SK-N-SH (cell line): ENCODE measurements around the gene PDGFA. TPM values are rescaled to one million over a fixed set of nuclear protein-coding genes. Genes with fewer than 3 reads are reported as not detected.

Experiments
- CTCF ChIA-PET: fragments of 300-600, 350-600 bp; formaldehyde crosslinking; extraction: SDS; loops from one replicate; lab custom pipeline; 2021; lab: Yijun Ruan, JAX
- POLR2A ChIA-PET: fragments of 350-600 bp; sonication (Branson Sonifier 250); formaldehyde crosslinking; extraction: SDS; loops from one replicate; lab custom pipeline; 2020; ENCODE audit warnings: antibody characterized with exemption, inconsistent platforms; lab: Yijun Ruan, JAX
- DNase-seq: peaks from one replicate; pipeline ENCODE4 v3.0.0; 2012
- H2AFZ ChIP-seq: fragments of 200-600 bp; sonication (generic); 2 replicates; pipeline ENCODE4 v1.8.1; 2016; ENCODE audit warnings: antibody characterized with exemption, mild to moderate bottlenecking, low read depth
- H3F3A ChIP-seq: fragments of 200-600 bp; sonication (generic); replicated peaks from 2 replicates; pipeline ENCODE3; 2016; ENCODE audit warnings: antibody characterized with exemption, mild to moderate bottlenecking; ENCODE audit not compliant: insufficient read depth
- H3K27ac ChIP-seq, 2 experiments: fragments of 200-500 bp in 1 of 2; fragments of 200-600 bp in 1 of 2; sonication (Bioruptor generic) in 1 of 2; sonication (generic), shearing (Covaris generic) in 1 of 2; 2 replicates each; pipeline versions ENCODE4 v1.5.1 to v1.6.1; 2014 to 2016; ENCODE audit warnings: low read depth in 2 of 2, inconsistent platforms in 1 of 2, low read length in 1 of 2, mild to moderate bottlenecking in 1 of 2, mixed read lengths in 1 of 2
- H3K27me3 ChIP-seq: fragments of 200-600 bp; sonication (generic), shearing (Covaris generic); 2 replicates; pipeline ENCODE4 v1.6.1; 2016; ENCODE audit warnings: mixed run types; ENCODE audit not compliant: insufficient read depth
- H3K36me3 ChIP-seq, 2 experiments: fragments of 200-500 bp in 1 of 2; fragments of 200-600 bp in 1 of 2; sonication (Bioruptor generic) in 1 of 2; sonication (generic) in 1 of 2; replicated peaks in 1 of 2; 2 replicates each; pipeline versions ENCODE3 to v1.5.1; 2014 to 2016; ENCODE audit warnings: low read length in 1 of 2, mild to moderate bottlenecking in 1 of 2; ENCODE audit not compliant: insufficient read depth in 2 of 2, control insufficient read depth in 1 of 2
- H3K4me1 ChIP-seq, 2 experiments: fragments of 200-500 bp in 1 of 2; fragments of 200-600 bp in 1 of 2; sonication (Bioruptor generic) in 1 of 2; sonication (generic), shearing (Covaris generic) in 1 of 2; 2 replicates each; pipeline versions ENCODE4 v1.5.1 to v1.6.1; 2014 to 2016; ENCODE audit warnings: low read depth in 1 of 2, low read length in 1 of 2, mixed run types in 1 of 2; ENCODE audit not compliant: insufficient read depth in 2 of 2, control insufficient read depth in 1 of 2
- H3K4me2 ChIP-seq: fragments of 200-600 bp; sonication (generic), shearing (Covaris generic); 2 replicates; pipeline ENCODE4 v1.6.1; 2017; ENCODE audit warnings: mixed run types
- H3K4me3 ChIP-seq, 2 experiments: fragments of 200-500 bp in 1 of 2; fragments of 200-600 bp in 1 of 2; sonication (Bioruptor generic) in 1 of 2; sonication (generic), shearing (Covaris generic) in 1 of 2; 2 replicates each; pipeline versions ENCODE4 v1.5.1 to v1.8.1; 2014 to 2016; ENCODE audit warnings: low read depth in 2 of 2, inconsistent platforms in 1 of 2, low read length in 1 of 2, mild to moderate bottlenecking in 1 of 2, mixed read lengths in 1 of 2, moderate library complexity in 1 of 2
- H3K79me2 ChIP-seq: fragments of 200-600 bp; sonication (generic); 2 replicates; pipeline ENCODE4 v1.8.1; 2017; ENCODE audit warnings: mild to moderate bottlenecking; ENCODE audit not compliant: insufficient read depth
- H3K9ac ChIP-seq: fragments of 200-600 bp; sonication (generic); 2 replicates; pipeline ENCODE4 v1.6.1; 2017; ENCODE audit warnings: mixed run types
- H3K9me2 ChIP-seq: fragments of 200-600 bp; sonication (generic); 2 replicates; pipeline ENCODE4 v1.6.1; 2017; ENCODE audit warnings: mixed run types
- H3K9me3 ChIP-seq: fragments of 200-600 bp; sonication (generic); 2 replicates; pipeline ENCODE4 v1.6.1; 2017; ENCODE audit warnings: mixed run types, mild to moderate bottlenecking, moderate library complexity
- H4K20me1 ChIP-seq: fragments of 200-600 bp; sonication (generic); 2 replicates; pipeline ENCODE4 v1.6.1; 2017; ENCODE audit warnings: mild to moderate bottlenecking, mixed run types; ENCODE audit not compliant: insufficient read depth
- CHD2 ChIP-seq: fragments of 150-350 bp; IDR thresholded peaks from 2 replicates; pipeline ENCODE4 v1.6.1; 2018; ENCODE audit warnings: low read length; ENCODE audit not compliant: partially characterized antibody
- ELF1 ChIP-seq: IDR thresholded peaks from 2 replicates; pipeline ENCODE4 v1.4.0; 2012
- EP300 ChIP-seq, 2 experiments: IDR thresholded peaks; 2 replicates each; pipeline versions ENCODE4 v1.4.0 to v1.6.1; 2012; ENCODE audit warnings: borderline replicate concordance in 1 of 2, low read depth in 1 of 2, low read length in 1 of 2
- GATA2 ChIP-seq: sonication (generic); formaldehyde crosslinking; IDR thresholded peaks from 2 replicates; pipeline ENCODE4 v1.5.0; 2020; ENCODE audit warnings: mild to moderate bottlenecking, missing genetic modification reagents
- IRF3 ChIP-seq: fragments of 150-350 bp; IDR thresholded peaks from 2 replicates; pipeline ENCODE4 v1.6.1; 2016; ENCODE audit warnings: mild to moderate bottlenecking, low read depth, low read length
- MXI1 ChIP-seq: IDR thresholded peaks from 2 replicates; pipeline ENCODE4 v1.6.1; 2012; ENCODE audit warnings: mild to moderate bottlenecking, low read depth, low read length, improper control_type of control experiment
- NFIC ChIP-seq: IDR thresholded peaks from 2 replicates; pipeline ENCODE4 v1.4.0; 2012; ENCODE audit warnings: borderline replicate concordance
- NRF1 ChIP-seq: IDR thresholded peaks from 2 replicates; pipeline ENCODE4 v1.6.1; 2012; ENCODE audit warnings: low read depth, mild to moderate bottlenecking, low read length
- POLR2AphosphoS5 ChIP-seq: IDR thresholded peaks from 2 replicates; pipeline ENCODE4 v1.6.1; 2012; ENCODE audit warnings: low read depth, low read length
- RAD21 ChIP-seq: IDR thresholded peaks from 2 replicates; pipeline ENCODE4 v1.6.1; 2012; ENCODE audit warnings: mild to moderate bottlenecking, low read length
- RFX5 ChIP-seq: IDR thresholded peaks from 2 replicates; pipeline ENCODE4 v1.6.1; 2012; ENCODE audit warnings: mild to moderate bottlenecking, improper control_type of control experiment, low read length
- TCF12 ChIP-seq: IDR thresholded peaks from 2 replicates; pipeline ENCODE4 v1.4.0; 2012
- USF2 ChIP-seq: fragments of 150-350 bp; IDR thresholded peaks from 2 replicates; pipeline ENCODE4 v1.6.1; 2017; ENCODE audit warnings: antibody characterized with exemption, low read length, low read depth, borderline replicate concordance
- YY1 ChIP-seq: IDR thresholded peaks from 2 replicates; pipeline ENCODE4 v1.4.0; 2012; ENCODE audit warnings: low read depth, mild to moderate bottlenecking
- WGBS: methylation state at CpG from one replicate; pipeline ENCODE4 v1.1.6; 2017; ENCODE audit warnings: low lambda C conversion rate; 5-methylcytosine and 5-hydroxymethylcytosine counted together
- polyA plus RNA-seq, 3 experiments: library from polyadenylated mRNA; depleted of rRNA; stranded (reverse); fragments of >200 nt; gene quantifications; 2 replicates each; pipeline ENCODE4 v1.2.3, GENCODE V29; 2012
- TF ChIP-seq, protein P1 (sequence below): fragments of 200-600 bp; sonication (generic); IDR thresholded peaks from 2 replicates; pipeline ENCODE4 v1.6.1; 2017; ENCODE audit warnings: antibody characterized with exemption, mild to moderate bottlenecking, moderate library complexity
- TF ChIP-seq, protein P2 (sequence below): IDR thresholded peaks from 2 replicates; pipeline ENCODE4 v1.4.0; 2012; ENCODE audit warnings: low read depth
- TF ChIP-seq, protein P3 (sequence below): IDR thresholded peaks from 2 replicates; pipeline ENCODE4 v1.6.1; 2012; ENCODE audit warnings: mild to moderate bottlenecking, low read depth, low read length, moderate library complexity

The PDGFA gene
- polyA plus RNA-seq, 1 of the 3 experiments (the other 2 are of a cell fraction), result 18.9 TPM

DNA sequence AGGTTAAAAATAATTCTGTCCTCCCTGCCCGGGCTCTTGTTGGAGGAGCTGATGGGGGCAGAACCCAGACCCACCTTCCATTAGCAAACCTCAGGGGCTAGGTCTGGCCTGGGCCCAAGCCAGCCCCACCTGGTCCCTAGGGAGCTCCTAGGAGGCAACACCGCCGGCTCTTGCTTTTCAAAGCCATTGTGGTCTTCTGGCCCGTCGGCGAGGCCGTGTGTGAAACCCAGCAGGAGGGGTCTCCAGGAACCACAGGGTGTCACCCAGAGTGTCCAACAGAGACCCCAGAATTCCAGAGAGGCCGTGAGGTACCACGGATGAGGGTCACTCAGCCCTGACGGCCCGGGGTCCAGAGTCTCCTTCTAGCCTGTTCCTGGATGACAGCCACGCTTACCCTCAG is 16.6 kb upstream of the PDGFA start (continued):
- TF ChIP-seq, protein P1, sequence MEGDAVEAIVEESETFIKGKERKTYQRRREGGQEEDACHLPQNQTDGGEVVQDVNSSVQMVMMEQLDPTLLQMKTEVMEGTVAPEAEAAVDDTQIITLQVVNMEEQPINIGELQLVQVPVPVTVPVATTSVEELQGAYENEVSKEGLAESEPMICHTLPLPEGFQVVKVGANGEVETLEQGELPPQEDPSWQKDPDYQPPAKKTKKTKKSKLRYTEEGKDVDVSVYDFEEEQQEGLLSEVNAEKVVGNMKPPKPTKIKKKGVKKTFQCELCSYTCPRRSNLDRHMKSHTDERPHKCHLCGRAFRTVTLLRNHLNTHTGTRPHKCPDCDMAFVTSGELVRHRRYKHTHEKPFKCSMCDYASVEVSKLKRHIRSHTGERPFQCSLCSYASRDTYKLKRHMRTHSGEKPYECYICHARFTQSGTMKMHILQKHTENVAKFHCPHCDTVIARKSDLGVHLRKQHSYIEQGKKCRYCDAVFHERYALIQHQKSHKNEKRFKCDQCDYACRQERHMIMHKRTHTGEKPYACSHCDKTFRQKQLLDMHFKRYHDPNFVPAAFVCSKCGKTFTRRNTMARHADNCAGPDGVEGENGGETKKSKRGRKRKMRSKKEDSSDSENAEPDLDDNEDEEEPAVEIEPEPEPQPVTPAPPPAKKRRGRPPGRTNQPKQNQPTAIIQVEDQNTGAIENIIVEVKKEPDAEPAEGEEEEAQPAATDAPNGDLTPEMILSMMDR, result no peak
- no peak for TF ChIP-seq NRF1
- no peak for TF ChIP-seq CHD2

DNA sequence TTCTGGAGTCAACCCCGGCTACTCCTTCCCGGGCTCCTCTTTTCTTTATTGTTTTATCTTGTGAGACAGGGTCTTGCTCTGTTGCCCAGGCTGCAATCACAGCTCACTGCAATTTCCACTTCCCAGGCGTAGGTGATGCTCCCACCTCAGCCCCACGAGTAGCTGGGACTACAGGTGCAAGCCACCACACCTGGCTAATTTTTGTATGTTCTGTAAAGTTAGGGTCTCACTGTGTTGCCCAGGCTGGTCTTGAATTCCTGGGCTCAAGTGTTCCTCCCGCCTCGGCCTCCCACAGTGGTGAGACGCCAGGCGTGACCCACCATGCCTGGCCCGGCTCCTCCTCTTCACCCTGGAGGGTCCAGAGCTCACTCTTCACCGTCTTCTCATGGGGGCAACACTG is 15.3 kb upstream of the PDGFA start:
- ChIA-PET POLR2A (interaction anchor here (0.6 kb wide), 1 partner anchor 97 kb away, joined by 4 read pairs; no protein-coding TSS in a partner anchor), CTCF (no interaction called here)
- 93% methylated on average over 10 of the region's 10 CpGs for WGBS
- H3K79me2 ChIP-seq, result no peaks in the 10 kb centered on the region
- H4K20me1 ChIP-seq, result no peaks in the 10 kb centered on the region
- TF ChIP-seq MXI1 (no peak), RAD21 (no peak), TCF12 (no peak), CHD2 (no peak), NRF1 (no peak), GATA2 (CRISPR knock-in tag) (no peak), RFX5 (no peak), IRF3 (no peak), POLR2AphosphoS5 (no peak), YY1 (no peak), USF2 (no peak), NFIC (no peak), ELF1 (no peak), EP300 (IDR thresholded peaks at IDR 0.05; ENCODE audit: borderline replicate concordance in 1 of 2, low read depth in 1 of 2, low read length in 1 of 2) (no peak)
- TF ChIP-seq, protein P1, result no peak
- TF ChIP-seq, protein P2, sequence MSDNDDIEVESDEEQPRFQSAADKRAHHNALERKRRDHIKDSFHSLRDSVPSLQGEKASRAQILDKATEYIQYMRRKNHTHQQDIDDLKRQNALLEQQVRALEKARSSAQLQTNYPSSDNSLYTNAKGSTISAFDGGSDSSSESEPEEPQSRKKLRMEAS, result no peak
- TF ChIP-seq, protein P3, sequence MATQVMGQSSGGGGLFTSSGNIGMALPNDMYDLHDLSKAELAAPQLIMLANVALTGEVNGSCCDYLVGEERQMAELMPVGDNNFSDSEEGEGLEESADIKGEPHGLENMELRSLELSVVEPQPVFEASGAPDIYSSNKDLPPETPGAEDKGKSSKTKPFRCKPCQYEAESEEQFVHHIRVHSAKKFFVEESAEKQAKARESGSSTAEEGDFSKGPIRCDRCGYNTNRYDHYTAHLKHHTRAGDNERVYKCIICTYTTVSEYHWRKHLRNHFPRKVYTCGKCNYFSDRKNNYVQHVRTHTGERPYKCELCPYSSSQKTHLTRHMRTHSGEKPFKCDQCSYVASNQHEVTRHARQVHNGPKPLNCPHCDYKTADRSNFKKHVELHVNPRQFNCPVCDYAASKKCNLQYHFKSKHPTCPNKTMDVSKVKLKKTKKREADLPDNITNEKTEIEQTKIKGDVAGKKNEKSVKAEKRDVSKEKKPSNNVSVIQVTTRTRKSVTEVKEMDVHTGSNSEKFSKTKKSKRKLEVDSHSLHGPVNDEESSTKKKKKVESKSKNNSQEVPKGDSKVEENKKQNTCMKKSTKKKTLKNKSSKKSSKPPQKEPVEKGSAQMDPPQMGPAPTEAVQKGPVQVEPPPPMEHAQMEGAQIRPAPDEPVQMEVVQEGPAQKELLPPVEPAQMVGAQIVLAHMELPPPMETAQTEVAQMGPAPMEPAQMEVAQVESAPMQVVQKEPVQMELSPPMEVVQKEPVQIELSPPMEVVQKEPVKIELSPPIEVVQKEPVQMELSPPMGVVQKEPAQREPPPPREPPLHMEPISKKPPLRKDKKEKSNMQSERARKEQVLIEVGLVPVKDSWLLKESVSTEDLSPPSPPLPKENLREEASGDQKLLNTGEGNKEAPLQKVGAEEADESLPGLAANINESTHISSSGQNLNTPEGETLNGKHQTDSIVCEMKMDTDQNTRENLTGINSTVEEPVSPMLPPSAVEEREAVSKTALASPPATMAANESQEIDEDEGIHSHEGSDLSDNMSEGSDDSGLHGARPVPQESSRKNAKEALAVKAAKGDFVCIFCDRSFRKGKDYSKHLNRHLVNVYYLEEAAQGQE, result no peak
- no peak overlapping the region for H2AFZ ChIP-seq
- no peaks in the 10 kb centered on the region for H3K9me3 ChIP-seq
- no peak overlapping the region for H3K27ac ChIP-seq
- no peak overlapping the region for H3K9ac ChIP-seq
- no peaks in the 10 kb centered on the region for H3K9me2 ChIP-seq
- H3K27me3 ChIP-seq, result no peaks in the 10 kb centered on the region
- H3F3A ChIP-seq, result no peaks in the 10 kb centered on the region
- no peak for DNase-seq
- H3K4me2 ChIP-seq, result no peak overlapping the region
- peaks cover 3 to 20% of the 10 kb centered on the region in 2 experiments; a peak in 3 of 4 replicates for H3K4me1 ChIP-seq
- H3K36me3 ChIP-seq, result no peaks in the 10 kb centered on the region
- no peak overlapping the region for H3K4me3 ChIP-seq
